NCI-H526 treated with DMSO at 0.1 percent for 48 hours (cell line): ENCODE measurements around the gene TSSK1B.
"Not testable (repeated sequence)": the region's sequence is repeated elsewhere in the genome, so short reads cannot be mapped to it uniquely, and the experiment has no call there.

Experiments used
- DNase-seq: peaks from one replicate; lab custom pipeline; 2025; lab: John Stamatoyannopoulos, UW

TSSK1B gene

GRCh38 chr5:113434889-113435288, at the start of gene TSSK1B:
Gene TSSK1B (minus strand): TSS chr5:113434989. CDS start chr5:113434839, 150 bp downstream.
- no peak for DNase-seq

- DNase-seq: no peak
These were observed 45.5 kb upstream of the TSSK1B start for GRCh38 chr5:113480243-113480642.

- DNase-seq: no peak
These were observed 43.9 kb upstream of the TSSK1B start for GRCh38 chr5:113478691-113479090.

GRCh38 chr5:113474100-113474728, 39.4 kb upstream of the TSSK1B start:
- DNase-seq: no peak

GRCh38 chr5:113463032-113463431, 28.2 kb upstream of the TSSK1B start:
- DNase-seq: no peak

- DNase-seq: not testable (repeated sequence)
These were observed 22.3 kb upstream of the TSSK1B start for GRCh38 chr5:113457106-113457505.

GRCh38 chr5:113452941-113453340, 18.2 kb upstream of the TSSK1B start:
- no peak for DNase-seq

- DNase-seq: no peak
These were observed 17.0 kb upstream of the TSSK1B start for GRCh38 chr5:113451797-113452196.

- no peak for DNase-seq
These were observed 16.1 kb upstream of the TSSK1B start for GRCh38 chr5:113450929-113451328.

- DNase-seq: no peak
These were observed 15.7 kb upstream of the TSSK1B start for GRCh38 chr5:113450462-113450861.

GRCh38 chr5:113448252-113448651, 13.5 kb upstream of the TSSK1B start:
- no peak for DNase-seq

GRCh38 chr5:113447498-113448050, 12.8 kb upstream of the TSSK1B start:
- no peak for DNase-seq

GRCh38 chr5:113446358-113446927, 11.7 kb upstream of the TSSK1B start:
- DNase-seq: no peak

- DNase-seq: no peak
These were observed 2.3 kb upstream of the TSSK1B start for GRCh38 chr5:113437111-113437510.

- no peak for DNase-seq
These were observed 786 bp upstream of the TSSK1B start for GRCh38 chr5:113435575-113435974.

- no peak for DNase-seq
These were observed 752 bp downstream of the TSSK1B start for GRCh38 chr5:113433862-113434612.

- no peak for DNase-seq
These were observed 1.7 kb downstream of the TSSK1B start for GRCh38 chr5:113433071-113433470.

GRCh38 chr5:113427871-113428574, 6.8 kb downstream of the TSSK1B start:
- no peak for DNase-seq

GRCh38 chr5:113425909-113426308, 8.9 kb downstream of the TSSK1B start:
- no peak for DNase-seq

- DNase-seq: no peak
These were observed 13.1 kb downstream of the TSSK1B start for GRCh38 chr5:113421693-113422092.

GRCh38 chr5:113405530-113405929, 29.3 kb downstream of the TSSK1B start:
- DNase-seq: no peak

- no peak for DNase-seq
These were observed 30.5 kb downstream of the TSSK1B start for GRCh38 chr5:113404269-113404668.
